ENCODE measurements around the gene STAT4. TPM values are rescaled to one million over a fixed set of nuclear protein-coding genes. Genes with fewer than 3 reads are reported as not detected.

STAT4 gene
- total RNA-seq, 4 donors from 2014 or later, result 1.0 to 6.6 (median 4.4) TPM

DNA sequence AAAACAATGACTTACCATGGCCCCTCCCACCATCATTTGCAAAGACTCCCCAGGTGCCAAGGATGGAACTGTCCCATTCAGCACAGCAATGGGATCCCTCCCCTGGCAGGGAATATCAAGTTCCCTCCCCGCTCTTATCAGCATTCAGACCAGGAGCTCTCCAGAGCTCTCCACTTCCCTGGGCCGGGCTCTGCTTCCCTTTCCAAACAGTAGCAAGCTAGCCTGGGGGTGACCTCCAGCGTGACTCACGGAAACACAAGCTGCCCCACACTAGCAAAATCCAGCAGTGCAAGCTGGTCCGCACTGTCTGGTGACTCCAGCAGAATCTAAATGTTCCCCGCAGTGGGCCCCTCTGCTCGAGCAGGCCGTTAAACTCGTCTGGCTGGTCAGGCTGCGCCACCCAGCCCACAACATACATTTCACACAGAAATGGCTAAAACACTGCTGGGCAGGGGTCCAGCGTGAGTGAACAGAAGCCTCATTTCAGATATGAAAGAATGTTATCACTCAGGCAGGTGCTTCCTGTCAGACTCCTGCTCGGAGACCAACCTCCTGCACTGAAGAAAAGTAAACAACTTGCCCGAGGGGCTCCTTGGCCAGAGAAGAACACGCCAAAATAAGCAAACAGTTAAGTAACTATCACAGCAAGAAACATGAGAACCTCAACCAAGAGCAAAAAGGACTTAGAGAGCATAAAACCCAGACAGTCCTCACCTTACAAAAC is 170.7 kb downstream of the STAT4 start:
- intact Hi-C loops (cut with DNase I), result loop anchor here (10.0 kb wide), 1 partner anchor 135 kb away; no protein-coding TSS in a partner anchor
- Histone ChIP-seq H3K9me3 (no peaks in the 10 kb centered on the region), H3K36me3 (peaks cover 44 to 45% of the 10 kb centered on the region in 2 donors), H3K27me3 (no peaks in the 10 kb centered on the region), H3K27ac (peak overlapping the region; percentile 59 to 67 (median 64)), H3K4me1 (peaks cover 0 to 14% of the 10 kb centered on the region in 2 donors), H3K4me3 (replicated peaks in 1 of 3) (no peak overlapping the region)
- WGBS, 2 donors, result 11 to 29% methylated on average over 8 to 14 of the region's 14 CpGs
- DNase-seq, result peak; percentile 85 to 89
- no peak for TF ChIP-seq POLR2A (IDR thresholded peaks at IDR 0.05)
- TF ChIP-seq, protein P1, sequence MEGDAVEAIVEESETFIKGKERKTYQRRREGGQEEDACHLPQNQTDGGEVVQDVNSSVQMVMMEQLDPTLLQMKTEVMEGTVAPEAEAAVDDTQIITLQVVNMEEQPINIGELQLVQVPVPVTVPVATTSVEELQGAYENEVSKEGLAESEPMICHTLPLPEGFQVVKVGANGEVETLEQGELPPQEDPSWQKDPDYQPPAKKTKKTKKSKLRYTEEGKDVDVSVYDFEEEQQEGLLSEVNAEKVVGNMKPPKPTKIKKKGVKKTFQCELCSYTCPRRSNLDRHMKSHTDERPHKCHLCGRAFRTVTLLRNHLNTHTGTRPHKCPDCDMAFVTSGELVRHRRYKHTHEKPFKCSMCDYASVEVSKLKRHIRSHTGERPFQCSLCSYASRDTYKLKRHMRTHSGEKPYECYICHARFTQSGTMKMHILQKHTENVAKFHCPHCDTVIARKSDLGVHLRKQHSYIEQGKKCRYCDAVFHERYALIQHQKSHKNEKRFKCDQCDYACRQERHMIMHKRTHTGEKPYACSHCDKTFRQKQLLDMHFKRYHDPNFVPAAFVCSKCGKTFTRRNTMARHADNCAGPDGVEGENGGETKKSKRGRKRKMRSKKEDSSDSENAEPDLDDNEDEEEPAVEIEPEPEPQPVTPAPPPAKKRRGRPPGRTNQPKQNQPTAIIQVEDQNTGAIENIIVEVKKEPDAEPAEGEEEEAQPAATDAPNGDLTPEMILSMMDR (IDR thresholded peaks at IDR 0.05), result peak in 1 of 6 experiments; percentile 10

Small RNA genes within 50 kb of the gene (small RNA-seq; reads per million reads assigned to genes)
- not detected for gene RNU6-959P

Other genes starting within 250 kb of the STAT4 start
- 10 to 100 TPM; 38.0 to 87.7 (median 61.3) TPM for gene STAT1, start 136.8 kb downstream of the STAT4 start, total RNA-seq
- gene MYO1B, start 94.4 kb upstream of the STAT4 start, total RNA-seq, result 10 to 100 TPM; 16.9 to 43.8 (median 32.9) TPM

Data from thyroid gland (tissue), 4 donors.